Measurements from ENCODE around the gene EDC3. TPM values are rescaled to one million over a fixed set of nuclear protein-coding genes. Genes with fewer than 3 reads are reported as not detected.

Gene EDC3
- total RNA-seq, 1 donor from 2014 or later: 22.1 TPM

DNA sequence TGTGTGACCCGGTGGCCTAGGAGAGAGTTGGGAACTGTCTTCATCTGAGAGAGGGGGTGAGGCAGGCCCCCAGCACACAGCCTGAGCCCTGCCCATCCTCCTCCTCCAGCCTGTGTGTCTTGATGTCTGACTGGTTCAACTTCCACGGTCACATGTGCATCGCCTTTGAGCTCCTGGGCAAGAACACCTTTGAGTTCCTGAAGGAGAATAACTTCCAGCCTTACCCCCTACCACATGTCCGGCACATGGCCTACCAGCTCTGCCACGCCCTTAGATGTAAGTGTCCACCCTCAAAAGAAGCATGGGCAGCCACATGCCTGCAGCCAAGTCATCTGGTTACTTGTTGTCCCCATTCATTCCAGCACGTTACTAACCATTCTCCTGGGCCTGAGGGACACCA lies 70.1 kb downstream of the EDC3 start:
- DNase-seq (ENCODE audit: low spot score): no peak

DNA sequence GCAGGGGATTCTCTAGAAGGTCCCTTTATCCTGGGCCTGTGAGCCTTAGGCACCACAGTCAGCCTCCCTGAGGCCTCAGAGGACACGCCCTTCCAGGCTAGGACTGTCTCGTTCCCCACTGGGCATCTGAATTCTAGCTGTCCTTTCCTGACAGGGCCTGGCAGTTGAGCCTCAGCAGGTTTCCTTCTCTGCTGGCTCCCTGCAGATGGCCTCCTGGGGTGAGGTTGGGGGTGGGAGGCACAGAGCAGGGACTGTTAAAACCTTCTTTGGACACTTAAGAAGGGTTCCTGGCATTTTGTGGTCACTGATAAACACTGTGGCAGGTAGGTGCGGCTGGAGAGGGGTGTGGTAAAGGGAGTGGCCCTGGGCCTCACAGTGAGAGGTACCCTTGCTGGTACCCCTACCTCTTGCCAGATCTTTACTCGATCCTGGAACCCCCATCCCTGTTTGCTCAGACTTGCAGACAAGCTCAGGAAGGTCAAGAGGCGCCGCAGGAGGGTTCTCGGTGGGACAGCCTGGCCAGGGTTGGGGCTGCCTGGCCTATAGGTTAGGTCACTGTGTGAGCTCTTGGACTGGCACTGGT lies 71.7 kb downstream of the EDC3 start:
- DNase-seq (ENCODE audit: low spot score): no peak

- DNase-seq (ENCODE audit: low spot score): no peak
These were observed 73.1 kb downstream of the EDC3 start for GRCh38 chr15:74622758-74623157.

DNA sequence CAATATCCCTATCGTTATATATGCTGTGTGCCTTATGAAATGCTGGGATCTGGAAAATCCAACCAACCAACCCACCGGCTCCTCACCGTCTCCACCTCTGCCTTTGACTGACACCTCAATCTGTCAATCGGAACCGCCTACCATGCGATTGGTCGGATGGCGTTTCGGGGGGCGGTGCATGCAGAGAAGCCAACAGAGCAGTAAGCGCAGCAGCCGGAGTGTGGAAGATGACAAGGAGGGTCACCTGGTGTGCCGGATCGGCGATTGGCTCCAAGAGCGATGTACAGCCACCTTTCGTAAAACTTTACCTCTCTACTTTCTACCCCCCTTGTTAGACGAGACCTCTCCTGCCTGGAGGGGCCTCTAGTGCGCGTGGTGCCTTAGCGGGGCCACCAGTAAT lies 73.9 kb downstream of the EDC3 start:
- DNase-seq (ENCODE audit: low spot score): no peak

DNA sequence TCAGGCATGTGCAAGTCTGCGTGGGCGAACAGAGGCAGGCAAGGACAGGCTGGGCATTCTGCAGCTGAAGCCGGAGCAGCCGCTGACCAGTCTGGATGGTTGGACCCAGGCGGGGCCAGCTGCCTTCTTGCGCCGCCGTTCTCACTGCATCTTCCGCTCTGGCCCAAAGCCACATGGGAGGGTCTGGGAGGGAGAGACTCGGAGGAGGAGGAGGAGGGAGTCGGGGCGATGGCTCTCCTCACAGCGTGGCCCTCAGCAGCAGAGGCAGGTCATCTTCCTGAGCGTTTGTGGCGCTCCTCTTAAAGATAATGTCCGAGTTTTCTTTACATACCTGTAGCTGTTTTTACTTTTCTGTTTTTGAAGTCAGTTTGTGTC lies 74.3 kb downstream of the EDC3 start:
- no peak for DNase-seq (ENCODE audit: low spot score)

- peak; percentile 42 for DNase-seq (ENCODE audit: low spot score)
These were observed 74.9 kb downstream of the EDC3 start for GRCh38 chr15:74620636-74621545.

- DNase-seq (ENCODE audit: low spot score): no peak
These were observed 75.7 kb downstream of the EDC3 start for GRCh38 chr15:74619916-74620635.

- DNase-seq (ENCODE audit: low spot score): no peak
These were observed 76.8 kb downstream of the EDC3 start for GRCh38 chr15:74618841-74619596.

GRCh38 chr15:74616996-74617395 lies 78.8 kb downstream of the EDC3 start:
- DNase-seq (ENCODE audit: low spot score): no peak

GRCh38 chr15:74616366-74616939 lies 79.4 kb downstream of the EDC3 start:
- peak; percentile 74 for DNase-seq (ENCODE audit: low spot score)

GRCh38 chr15:74615508-74616365 lies 80.1 kb downstream of the EDC3 start, which contains the start of gene CLK3:
CLK3 (plus strand) TSS chr15:74615836; CDS start chr15:74619197, 3,361 bp downstream.
- peak; percentile 96 for DNase-seq (ENCODE audit: low spot score)

GRCh38 chr15:74614744-74615507 lies 80.9 kb downstream of the EDC3 start:
- DNase-seq (ENCODE audit: low spot score): peak; percentile 91

DNA sequence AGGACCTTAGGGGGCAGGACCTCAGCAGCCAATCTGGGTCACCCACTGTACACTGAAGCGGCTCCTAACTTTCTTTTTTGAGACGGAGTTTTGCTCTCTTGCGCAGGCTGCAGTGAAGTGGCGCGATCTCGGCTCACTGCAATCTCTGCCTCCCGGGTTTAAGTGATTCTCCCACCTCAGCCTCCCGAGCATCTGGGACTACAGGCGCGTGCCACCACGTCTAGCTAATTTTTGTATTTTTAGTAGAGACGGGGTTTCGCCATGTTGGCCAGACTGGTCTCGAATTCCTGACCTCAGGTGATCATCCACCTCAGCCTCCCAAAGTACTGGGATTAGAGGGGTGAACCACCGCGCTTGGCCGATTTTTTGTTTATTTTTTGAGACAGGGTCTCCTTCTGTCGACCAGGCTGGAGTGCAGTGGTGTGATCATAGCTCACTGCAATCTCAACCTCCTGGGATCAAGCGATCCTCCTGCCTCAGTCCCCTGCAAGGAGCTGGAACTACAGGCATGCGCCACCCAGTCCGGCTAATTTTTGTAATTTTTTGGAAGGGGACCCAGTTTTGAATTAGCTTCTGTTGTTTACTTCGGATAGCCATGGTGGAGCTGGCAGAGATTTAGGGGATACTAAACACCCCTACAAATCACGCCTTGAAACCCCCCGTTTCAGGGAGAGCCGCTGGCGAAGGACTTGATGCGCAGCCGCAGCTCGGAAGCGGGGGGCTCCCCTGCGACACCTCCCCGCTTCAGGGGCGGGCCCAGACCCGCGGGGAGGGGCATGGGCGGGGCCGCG lies 81.7 kb downstream of the EDC3 start:
- DNase-seq (ENCODE audit: low spot score): no peak

DNA sequence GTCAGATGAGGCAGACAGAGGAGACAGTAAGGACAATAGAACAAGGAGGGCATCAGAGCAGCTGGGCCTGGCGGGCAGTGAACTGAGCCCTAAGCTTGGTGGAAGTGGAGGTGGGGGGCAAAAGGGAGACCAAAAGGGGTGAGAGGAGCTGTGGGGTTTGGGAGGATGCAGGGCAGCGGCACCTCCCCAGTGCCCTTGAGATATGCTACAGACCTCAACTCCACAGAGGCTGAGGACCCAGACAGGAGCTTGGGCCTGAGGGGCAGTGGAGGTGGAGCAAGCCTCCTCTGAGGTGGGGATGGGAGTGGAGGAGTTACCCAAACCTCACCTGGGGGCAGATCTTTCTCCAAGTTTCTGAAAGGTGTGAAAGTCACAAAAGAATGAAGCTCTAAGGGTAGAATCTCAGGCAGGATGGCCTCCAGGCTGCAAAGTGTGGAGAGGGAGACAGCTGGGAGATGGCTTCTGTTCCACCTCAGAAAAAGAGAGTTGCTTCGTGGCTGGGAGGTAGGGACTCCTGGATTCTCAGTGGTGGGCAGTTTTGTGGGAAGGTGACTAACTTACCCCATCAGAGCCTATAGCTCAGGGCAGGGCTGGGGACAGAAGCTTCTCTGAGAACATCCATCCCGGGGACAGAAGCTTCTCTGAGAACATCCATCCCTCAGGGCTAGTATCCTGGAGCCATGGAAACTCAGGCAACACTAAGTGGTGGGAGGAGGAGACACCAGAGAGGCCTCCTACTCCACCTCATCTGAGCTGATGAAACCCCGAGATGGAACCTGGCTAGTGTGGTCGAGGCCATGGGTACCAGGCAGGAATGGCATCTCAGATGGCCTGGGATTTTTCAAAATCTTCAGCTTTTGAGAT lies 82.5 kb downstream of the EDC3 start:
- no peak for DNase-seq (ENCODE audit: low spot score)

DNA sequence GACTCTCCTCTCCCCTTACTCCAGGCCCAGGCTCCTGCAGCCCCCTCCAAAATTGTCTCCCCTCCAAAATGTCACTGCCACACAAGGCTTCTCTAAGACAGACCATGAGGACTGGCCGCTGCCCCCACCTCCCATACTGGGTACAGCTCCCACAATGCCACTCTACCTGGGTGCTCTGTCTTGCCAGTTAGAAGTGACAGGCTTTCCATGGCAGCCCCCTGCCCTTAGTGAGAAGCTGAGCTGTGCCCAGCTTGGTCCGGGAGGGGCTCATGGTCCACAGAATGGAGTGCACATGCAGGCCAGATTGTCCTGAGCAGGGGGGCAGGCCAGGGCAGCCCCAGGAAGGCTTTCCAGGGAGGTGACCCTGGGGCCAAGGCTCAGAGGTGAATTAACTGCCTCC lies 83.1 kb downstream of the EDC3 start:
- no peak for DNase-seq (ENCODE audit: low spot score)

DNA sequence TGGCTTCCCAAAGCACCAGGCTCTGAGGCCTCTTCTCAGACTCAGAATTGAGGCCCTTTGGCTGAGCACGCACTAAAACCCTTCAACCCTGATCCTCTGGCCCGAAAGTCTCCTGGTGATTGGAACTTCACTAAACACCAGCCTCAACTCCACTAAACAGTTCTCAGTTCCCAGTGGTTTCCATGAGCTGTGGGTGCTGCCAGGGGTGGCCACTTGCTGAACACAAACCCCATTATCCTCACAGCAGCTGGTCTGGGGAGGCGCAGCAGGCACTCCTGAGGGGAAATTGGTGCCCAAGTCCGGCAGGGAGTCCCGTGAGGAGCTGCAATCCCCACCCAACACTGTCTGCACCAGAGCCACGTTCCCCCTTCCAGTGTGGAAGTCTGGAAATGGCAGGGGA lies 84.0 kb downstream of the EDC3 start:
- DNase-seq (ENCODE audit: low spot score): no peak

GRCh38 chr15:74611341-74611740 lies 84.5 kb downstream of the EDC3 start:
- DNase-seq (ENCODE audit: low spot score): no peak
